Fibroblast of the aortic adventitia (primary cell): ENCODE results near the gene BSG. TPM values are rescaled to one million over a fixed set of nuclear protein-coding genes. Genes with fewer than 3 reads are reported as not detected.
"Not testable (repeated sequence)": the region's sequence is repeated elsewhere in the genome, so short reads cannot be mapped to it uniquely, and the experiment has no call there.

Source experiments
- DNase-seq: peaks from one replicate; pipeline ENCODE4 v3.0.0-alpha.2; 2010; ENCODE audit warnings: low read depth
- H3K4me3 ChIP-seq: 2 replicates; pipeline ENCODE4 v1.5.1; 2011; ENCODE audit warnings: low read depth, mild to moderate bottlenecking, control low read depth, low read length, moderate library complexity
- CTCF ChIP-seq: IDR thresholded peaks from 2 replicates; pipeline ENCODE4 v1.5.1; 2011; ENCODE audit warnings: mild to moderate bottlenecking, low read length, control low read depth, inconsistent platforms; ENCODE audit not compliant: insufficient read depth
- total RNA-seq: library from RNA; depleted of rRNA; stranded (reverse); fragments of >200 nt; gene quantifications from 2 replicates; pipeline ENCODE4 v1.2.3, GENCODE V29; 2012; ENCODE audit warnings: low replicate concordance

BSG gene
- total RNA-seq, 1 donor: 239 TPM

GRCh38 chr19:601310-601709 is 28.9 kb downstream of the BSG start:
- no peak for DNase-seq
- no peak for TF ChIP-seq CTCF
- no peak overlapping the region for H3K4me3 ChIP-seq

- DNase-seq: no peak
- H3K4me3 ChIP-seq: no peak overlapping the region
- TF ChIP-seq CTCF: no peak
Measured at GRCh38 chr19:601790-602189, 29.4 kb downstream of the BSG start.

GRCh38 chr19:602391-603301 is 30.2 kb downstream of the BSG start:
- TF ChIP-seq CTCF: no peak
- H3K4me3 ChIP-seq: no peak overlapping the region
- no peak for DNase-seq

GRCh38 chr19:603302-603639 is 30.9 kb downstream of the BSG start:
- DNase-seq: not testable (repeated sequence)

GRCh38 chr19:603779-604178 is 31.4 kb downstream of the BSG start:
- not testable (repeated sequence) for H3K4me3 ChIP-seq, DNase-seq

More at GRCh38 chr19:603302-603639, 30.9 kb downstream of the BSG start:
- not testable (repeated sequence) for H3K4me3 ChIP-seq

GRCh38 chr19:604355-604754 is 32.0 kb downstream of the BSG start:
- H3K4me3 ChIP-seq: no peak overlapping the region
- no peak for TF ChIP-seq CTCF
- no peak for DNase-seq

- not testable (repeated sequence) for DNase-seq, H3K4me3 ChIP-seq
Measured at GRCh38 chr19:605061-605971, 32.9 kb downstream of the BSG start.
